H9 (cell line): ENCODE results near the gene NDC1. TPM values are rescaled to one million over a fixed set of nuclear protein-coding genes. Genes with fewer than 3 reads are reported as not detected.

Experiments
- DNase-seq: peaks from one replicate; pipeline ENCODE4 v3.0.0-alpha.2; 2017
- H2AFZ ChIP-seq: one replicate; pipeline ENCODE4 v1.6.1; 2013; ENCODE audit warnings: mild to moderate bottlenecking, low read length, control low read depth, moderate library complexity
- H2AK5ac ChIP-seq: 2 replicates; pipeline ENCODE4 v1.6.1; 2013; ENCODE audit warnings: low read length, control low read depth, mixed read lengths; ENCODE audit not compliant: insufficient read length
- H2BK120ac ChIP-seq: one replicate; pipeline ENCODE4 v1.6.1; 2013; ENCODE audit warnings: low read depth, mild to moderate bottlenecking, low read length, control low read depth, inconsistent platforms; ENCODE audit not compliant: poor library complexity, severe bottlenecking
- H2BK12ac ChIP-seq: 2 replicates; pipeline ENCODE4 v1.6.1; 2013; ENCODE audit warnings: low read length, control low read depth, mixed read lengths, low read depth; ENCODE audit not compliant: insufficient read length
- H2BK15ac ChIP-seq: 2 replicates; pipeline ENCODE4 v1.6.1; 2013; ENCODE audit warnings: low read depth, low read length, control low read depth
- H2BK20ac ChIP-seq: one replicate; pipeline ENCODE4 v1.6.1; 2013; ENCODE audit warnings: low read depth, mild to moderate bottlenecking, low read length, control low read depth, inconsistent platforms; ENCODE audit not compliant: poor library complexity, severe bottlenecking
- H2BK5ac ChIP-seq: 2 replicates; pipeline ENCODE4 v1.6.1; 2013; ENCODE audit warnings: low read length, control low read depth, mixed read lengths; ENCODE audit not compliant: insufficient read length
- H3K14ac ChIP-seq: 2 replicates; pipeline ENCODE4 v1.6.1; 2013; ENCODE audit warnings: low read length, control low read depth; ENCODE audit not compliant: insufficient read depth
- H3K18ac ChIP-seq: 2 replicates; pipeline ENCODE4 v1.6.1; 2013; ENCODE audit warnings: low read depth, mild to moderate bottlenecking, mixed read lengths, low read length, control low read depth; ENCODE audit not compliant: insufficient read length
- H3K23ac ChIP-seq: 2 replicates; pipeline ENCODE4 v1.6.1; 2013; ENCODE audit warnings: low read length, control low read depth, mixed read lengths, low read depth; ENCODE audit not compliant: insufficient read length
- H3K23me2 ChIP-seq: 2 replicates; pipeline ENCODE4 v1.6.1; 2013; ENCODE audit warnings: low read depth, mild to moderate bottlenecking, mixed read lengths, low read length, control low read depth; ENCODE audit not compliant: insufficient read length, poor library complexity, severe bottlenecking
- H3K27ac ChIP-seq: 2 replicates; pipeline ENCODE4 v1.5.1; 2013; ENCODE audit warnings: low read length, control low read depth, mixed read lengths, low read depth; ENCODE audit not compliant: insufficient read length
- H3K27me3 ChIP-seq: 2 replicates; pipeline ENCODE4 v1.6.1; 2013; ENCODE audit warnings: low read length, control low read depth, inconsistent platforms; ENCODE audit not compliant: insufficient read depth
- H3K4ac ChIP-seq: 2 replicates; pipeline ENCODE4 v1.6.1; 2013; ENCODE audit warnings: low read depth, mild to moderate bottlenecking, control low read depth, inconsistent platforms, low read length, moderate library complexity
- H3K4me1 ChIP-seq: 2 replicates; pipeline ENCODE4 v1.6.1; 2013; ENCODE audit warnings: low read length, control low read depth, inconsistent platforms; ENCODE audit not compliant: insufficient read depth
- H3K4me2 ChIP-seq: 2 replicates; pipeline ENCODE4 v1.6.1; 2013; ENCODE audit warnings: low read length, control low read depth, mixed read lengths; ENCODE audit not compliant: insufficient read length, insufficient read depth
- H3K56ac ChIP-seq: 2 replicates; pipeline ENCODE4 v1.6.1; 2013; ENCODE audit warnings: low read depth, mild to moderate bottlenecking, mixed read lengths, low read length, control low read depth; ENCODE audit not compliant: insufficient read length
- H3K79me1 ChIP-seq: 2 replicates; pipeline ENCODE4 v1.6.1; 2013; ENCODE audit warnings: low read depth, mild to moderate bottlenecking, moderate library complexity, low read length, control low read depth, inconsistent platforms; ENCODE audit not compliant: insufficient read depth, poor library complexity, severe bottlenecking
- H3K79me2 ChIP-seq: 2 replicates; pipeline ENCODE4 v1.6.1; 2013; ENCODE audit warnings: low read length, control low read depth, inconsistent platforms; ENCODE audit not compliant: insufficient read depth
- H3K9ac ChIP-seq: 2 replicates; pipeline ENCODE4 v1.6.1; 2013; ENCODE audit warnings: low read length, control low read depth, mixed read lengths; ENCODE audit not compliant: insufficient read length; ENCODE audit errors: extremely low read depth
- H3K9me3 ChIP-seq: one replicate; pipeline ENCODE4 v1.6.1; 2013; ENCODE audit warnings: low read depth, low read length, inconsistent platforms; ENCODE audit not compliant: control insufficient read depth
- H3T11ph ChIP-seq: one replicate; pipeline ENCODE4 v1.6.1; 2013; ENCODE audit warnings: mild to moderate bottlenecking, low read length, control low read depth, inconsistent platforms
- H4K20me1 ChIP-seq: one replicate; pipeline ENCODE4 v1.6.1; 2013; ENCODE audit not compliant: control insufficient read depth, insufficient read length, insufficient read depth
- H4K5ac ChIP-seq: 2 replicates; pipeline ENCODE4 v1.6.1; 2013; ENCODE audit warnings: low read depth, mild to moderate bottlenecking, mixed read lengths, low read length, control low read depth; ENCODE audit not compliant: insufficient read length
- H4K8ac ChIP-seq: replicated peaks from 2 replicates; pipeline ENCODE4 v1.6.1; 2013; ENCODE audit warnings: low read length, control low read depth, mixed read lengths, low read depth; ENCODE audit not compliant: insufficient read length
- H4K91ac ChIP-seq: 2 replicates; pipeline ENCODE4 v1.6.1; 2013; ENCODE audit warnings: low read depth, mild to moderate bottlenecking, moderate library complexity, mixed read lengths, low read length, control low read depth; ENCODE audit not compliant: insufficient read length
- H3K27ac Mint-ChIP-seq, 3 experiments: 2 replicates in 2 of 3; 3 replicates in 1 of 3; pipeline ENCODE4 v1.8.0; 2020 to 2021; ENCODE audit warnings: mixed read lengths in 3 of 3, mild to moderate bottlenecking in 1 of 3, moderate library complexity in 1 of 3
- H3K27me3 Mint-ChIP-seq: 2 replicates; pipeline ENCODE4 v1.8.0; 2021; ENCODE audit warnings: low read depth, mild to moderate bottlenecking, moderate library complexity, mixed read lengths
- H3K36me3 Mint-ChIP-seq, 3 experiments: 2 replicates in 2 of 3; 3 replicates in 1 of 3; pipeline ENCODE4 v1.8.0; 2020 to 2021; ENCODE audit warnings: low read depth in 3 of 3, mixed read lengths in 3 of 3; ENCODE audit not compliant: insufficient read depth in 1 of 3
- H3K4me1 Mint-ChIP-seq, 2 experiments: 2 replicates each; pipeline ENCODE4 v1.8.0; 2020; ENCODE audit warnings: mixed read lengths in 2 of 2
- H3K4me3 Mint-ChIP-seq, 2 experiments: 2 replicates in 1 of 2; 3 replicates in 1 of 2; pipeline ENCODE4 v1.8.0; 2020 to 2021; ENCODE audit warnings: mild to moderate bottlenecking in 2 of 2, mixed read lengths in 2 of 2, moderate library complexity in 1 of 2
- H3K9me3 Mint-ChIP-seq, 2 experiments: 2 replicates in 1 of 2; 3 replicates in 1 of 2; pipeline ENCODE4 v1.8.0; 2020; ENCODE audit warnings: mild to moderate bottlenecking in 2 of 2, mixed read lengths in 2 of 2, moderate library complexity in 1 of 2
- CTCF ChIP-seq: fragments of 200-600 bp; sonication (generic); conservative IDR thresholded peaks from 3 replicates; pipeline ENCODE4 v1.8.0; 2021; ENCODE audit warnings: antibody characterized with exemption, mild to moderate bottlenecking
- WGBS: extraction: QIAGEN DNeasy Blood & Tissue Kit; methylation state at CpG from one replicate; pipeline ENCODE4 v1.1.7; 2013; ENCODE audit warnings: missing lambda C conversion rate, low lambda C conversion rate, mixed read lengths; ENCODE audit not compliant: insufficient read length; ENCODE audit errors: extremely low coverage; 5-methylcytosine and 5-hydroxymethylcytosine counted together
- total RNA-seq: library from RNA; stranded (reverse); gene quantifications from 2 replicates; pipeline ENCODE4 v1.2.1, GENCODE V29; 2021

Gene NDC1
- total RNA-seq, 1 experiment from 2014 or later: 49.3 TPM

- Histone ChIP-seq H3K18ac (no peak overlapping the region), H3K4ac (no peak overlapping the region), H2AFZ (no peak overlapping the region), H3K23ac (no peak overlapping the region), H2BK20ac (no peak overlapping the region), H3K14ac (no peak overlapping the region), H3K27ac (no peak overlapping the region), H3K79me1 (no peaks in the 10 kb centered on the region), H3K9me3 (no peaks in the 10 kb centered on the region), H4K91ac (no peak overlapping the region), H4K20me1 (no peaks in the 10 kb centered on the region), H3K79me2 (no peaks in the 10 kb centered on the region), H2BK15ac (no peak overlapping the region), H4K8ac (no peak overlapping the region), H3K27me3 (no peaks in the 10 kb centered on the region), H4K5ac (no peak overlapping the region), H3K4me2 (no peak overlapping the region), H3K56ac (no peak overlapping the region), H2BK5ac (no peak overlapping the region), H3T11ph (no peak overlapping the region), H3K23me2 (no peaks in the 10 kb centered on the region), H2AK5ac (no peak overlapping the region), H3K4me1 (no peaks in the 10 kb centered on the region), H2BK12ac (no peak overlapping the region), H3K9ac (no peak overlapping the region), H2BK120ac (no peak overlapping the region)
- peaks cover 23 to 72% (median 62%) of the 10 kb centered on the region in 3 experiments; a peak in 6 of 7 replicates for H3K36me3 Mint-ChIP-seq
- H3K4me1 Mint-ChIP-seq: no peaks in the 10 kb centered on the region
- no peak for DNase-seq
- no peaks in the 10 kb centered on the region for H3K27me3 Mint-ChIP-seq
- peak overlapping the region in 1 of 3 experiments; percentile 22; a peak in 1 of 7 replicates for H3K27ac Mint-ChIP-seq
- no peak overlapping the region for H3K4me3 Mint-ChIP-seq
- no CpG with 5 or more reads among the region's 7 CpGs for WGBS
- no peak for TF ChIP-seq CTCF
- H3K9me3 Mint-ChIP-seq: no peaks in the 10 kb centered on the region
Observed at GRCh38 chr1:53804181-53804580, 33.9 kb downstream of the NDC1 start.
